GM12873 (cell line): ENCODE data around the gene COX10.

Experiments used
- CTCF ChIP-seq: IDR thresholded peaks from 2 replicates; pipeline ENCODE4 v1.5.1; 2012; ENCODE audit warnings: low read depth, mild to moderate bottlenecking, moderate library complexity, low read length, control low read depth; ENCODE audit not compliant: insufficient read depth; ENCODE audit errors: missing control alignments

COX10 gene

GRCh38 chr17:14245629-14246028, 176.3 kb downstream of the COX10 start:
- no peak for TF ChIP-seq CTCF
